Neuronal stem cell (in vitro differentiated cells): ENCODE results near the gene ORC2.

ENCODE experiments used
- DNase-seq: peaks from one replicate; pipeline ENCODE4 v3.0.0-alpha.2; 2013; ENCODE audit warnings: low spot score
- H2AFZ ChIP-seq: one replicate; pipeline ENCODE4 v1.6.1; 2013; ENCODE audit warnings: mild to moderate bottlenecking, low read length, inconsistent platforms
- H2AK5ac ChIP-seq: 2 replicates; pipeline ENCODE4 v1.6.1; 2013; ENCODE audit warnings: low read depth, mild to moderate bottlenecking, inconsistent platforms, low read length, moderate library complexity, mixed read lengths
- H2BK120ac ChIP-seq: 2 replicates; pipeline ENCODE4 v1.6.1; 2013; ENCODE audit warnings: low read depth, mild to moderate bottlenecking, inconsistent platforms, low read length, moderate library complexity, mixed read lengths
- H2BK12ac ChIP-seq: one replicate; pipeline ENCODE4 v1.6.1; 2013; ENCODE audit warnings: low read length, inconsistent platforms
- H2BK15ac ChIP-seq: 2 replicates; pipeline ENCODE4 v1.6.1; 2013; ENCODE audit warnings: mild to moderate bottlenecking, low read length, inconsistent platforms, mixed read lengths
- H2BK5ac ChIP-seq: one replicate; pipeline ENCODE4 v1.6.1; 2013; ENCODE audit warnings: inconsistent platforms, mild to moderate bottlenecking, low read length, moderate library complexity
- H3K14ac ChIP-seq: one replicate; pipeline ENCODE4 v1.6.1; 2013; ENCODE audit warnings: low read length, inconsistent platforms
- H3K18ac ChIP-seq: 2 replicates; pipeline ENCODE4 v1.6.1; 2013; ENCODE audit warnings: low read length, inconsistent platforms
- H3K23ac ChIP-seq: 2 replicates; pipeline ENCODE4 v1.6.1; 2013; ENCODE audit warnings: low read depth, mild to moderate bottlenecking, mixed read lengths, low read length, inconsistent platforms; ENCODE audit not compliant: poor library complexity
- H3K27ac ChIP-seq: replicated peaks from 3 replicates; pipeline ENCODE4 v1.5.1; 2013; ENCODE audit warnings: low read length, inconsistent platforms
- H3K27me3 ChIP-seq, 3 experiments: 2 replicates each; pipeline ENCODE4 v1.6.1; 2013; ENCODE audit warnings: low read length in 3 of 3, mild to moderate bottlenecking in 2 of 3, inconsistent platforms in 1 of 3, low read depth in 1 of 3, mixed read lengths in 1 of 3, moderate library complexity in 1 of 3; ENCODE audit not compliant: control insufficient read depth in 3 of 3, insufficient read depth in 3 of 3
- H3K36me3 ChIP-seq, 2 donors: replicated peaks in 1 of 2; 2 replicates each; pipeline ENCODE4 v1.6.1; 2013; ENCODE audit warnings: low read length in 2 of 2; ENCODE audit not compliant: control insufficient read depth in 2 of 2, insufficient read depth in 2 of 2
- H3K4ac ChIP-seq: 2 replicates; pipeline ENCODE4 v1.6.1; 2013; ENCODE audit warnings: inconsistent platforms, mild to moderate bottlenecking, low read length, moderate library complexity
- H3K4me1 ChIP-seq, 2 donors: 1 replicate in 1 of 2; 2 replicates in 1 of 2; pipeline ENCODE4 v1.6.1; 2013; ENCODE audit warnings: low read length in 2 of 2, low read depth in 1 of 2; ENCODE audit not compliant: control insufficient read depth in 2 of 2, insufficient read depth in 1 of 2
- H3K4me2 ChIP-seq: one replicate; pipeline ENCODE4 v1.6.1; 2013; ENCODE audit warnings: mild to moderate bottlenecking, low read length, inconsistent platforms; ENCODE audit not compliant: insufficient read depth, poor library complexity, severe bottlenecking
- H3K4me3 ChIP-seq, 2 donors: 2 replicates each; pipeline ENCODE4 v1.5.1; 2013; ENCODE audit warnings: low read length in 2 of 2, mild to moderate bottlenecking in 2 of 2, inconsistent platforms in 1 of 2, moderate library complexity in 1 of 2
- H3K79me1 ChIP-seq: one replicate; pipeline ENCODE4 v1.6.1; 2013; ENCODE audit warnings: low read depth, mild to moderate bottlenecking, inconsistent platforms, low read length, moderate library complexity
- H3K9ac ChIP-seq: one replicate; pipeline ENCODE4 v1.6.1; 2013; ENCODE audit warnings: mild to moderate bottlenecking, low read depth, low read length, inconsistent platforms; ENCODE audit not compliant: poor library complexity
- H3K9me3 ChIP-seq, 2 donors: replicated peaks in 1 of 2; 2 replicates each; pipeline versions ENCODE3 to v1.6.1; 2013; ENCODE audit warnings: low read length in 2 of 2, mild to moderate bottlenecking in 2 of 2, inconsistent platforms in 1 of 2, low read depth in 1 of 2, mixed read lengths in 1 of 2, moderate library complexity in 1 of 2; ENCODE audit not compliant: control insufficient read depth in 2 of 2, insufficient read depth in 1 of 2
- H4K8ac ChIP-seq: one replicate; pipeline ENCODE4 v1.6.1; 2013; ENCODE audit warnings: low read depth, mild to moderate bottlenecking, inconsistent platforms, low read length, moderate library complexity
- H4K91ac ChIP-seq: one replicate; pipeline ENCODE4 v1.6.1; 2013; ENCODE audit warnings: low read length, low read depth, mild to moderate bottlenecking, inconsistent platforms; ENCODE audit not compliant: poor library complexity
- WGBS, 2 donors: extraction: QIAGEN DNeasy Blood & Tissue Kit; methylation state at CpG; one replicate each; pipeline ENCODE4 v1.1.7; 2013; ENCODE audit warnings: missing lambda C conversion rate in 2 of 2, mixed read lengths in 1 of 2; ENCODE audit not compliant: insufficient read length in 2 of 2, insufficient replicate concordance in 1 of 2; ENCODE audit errors: extremely low coverage in 2 of 2; 5-methylcytosine and 5-hydroxymethylcytosine counted together

Gene ORC2

GRCh38 chr2:200944467-200945394 is 18.7 kb downstream of the ORC2 start:
- DNase-seq, result no peak
- Histone ChIP-seq H3K79me1 (no peaks in the 10 kb centered on the region), H3K4ac (no peak overlapping the region), H3K36me3 (peaks cover 15 to 97% of the 10 kb centered on the region in 2 donors), H3K27me3 (no peaks in the 10 kb centered on the region), H2BK12ac (no peak overlapping the region), H2BK15ac (no peak overlapping the region), H3K9ac (peak overlapping the region; percentile 44), H4K91ac (no peak overlapping the region), H2BK5ac (no peak overlapping the region), H3K27ac (no peak overlapping the region), H2AFZ (no peak overlapping the region), H3K23ac (no peak overlapping the region), H2BK120ac (no peak overlapping the region), H3K4me1 (no peaks in the 10 kb centered on the region), H3K14ac (no peak overlapping the region), H3K4me2 (no peak overlapping the region), H4K8ac (no peak overlapping the region), H2AK5ac (no peak overlapping the region), H3K18ac (no peak overlapping the region), H3K4me3 (no peak overlapping the region), H3K9me3 (no peaks in the 10 kb centered on the region)
- no CpG with 5 or more reads among the region's 12 CpGs for WGBS, 2 donors

GRCh38 chr2:200943527-200944105 is 19.8 kb downstream of the ORC2 start:
- Histone ChIP-seq H3K18ac (no peak overlapping the region), H3K4me2 (no peak overlapping the region), H3K14ac (no peak overlapping the region), H2AFZ (no peak overlapping the region), H4K91ac (no peak overlapping the region), H2BK15ac (no peak overlapping the region), H3K4me1 (no peaks in the 10 kb centered on the region), H3K27ac (no peak overlapping the region), H3K79me1 (no peaks in the 10 kb centered on the region), H2BK5ac (no peak overlapping the region), H2AK5ac (no peak overlapping the region), H3K23ac (no peak overlapping the region), H4K8ac (no peak overlapping the region), H3K9me3 (no peaks in the 10 kb centered on the region), H3K9ac (no peak overlapping the region), H3K27me3 (no peaks in the 10 kb centered on the region), H3K36me3 (peaks cover 15 to 96% of the 10 kb centered on the region in 2 donors), H2BK120ac (no peak overlapping the region), H2BK12ac (no peak overlapping the region), H3K4me3 (no peak overlapping the region), H3K4ac (no peak overlapping the region)
- no CpG with 5 or more reads among the region's 1 CpG for WGBS, 2 donors
- DNase-seq, result no peak

- H3K4ac ChIP-seq, result no peak overlapping the region
- no peak overlapping the region for H3K14ac ChIP-seq
- H2BK120ac ChIP-seq, result no peak overlapping the region
- no CpG with 5 or more reads among the region's 1 CpG for WGBS, 2 donors
- H2BK5ac ChIP-seq, result no peak overlapping the region
- H3K4me1 ChIP-seq, result no peaks in the 10 kb centered on the region
- no peaks in the 10 kb centered on the region for H3K27me3 ChIP-seq
- no peaks in the 10 kb centered on the region for H3K9me3 ChIP-seq
- H3K27ac ChIP-seq, result no peak overlapping the region
- no peak overlapping the region for H4K8ac ChIP-seq
- no peak overlapping the region for H2BK12ac ChIP-seq
- peaks cover 14 to 99% of the 10 kb centered on the region in 2 donors for H3K36me3 ChIP-seq
- DNase-seq, result no peak
- H2AK5ac ChIP-seq, result no peak overlapping the region
- no peak overlapping the region for H3K23ac ChIP-seq
- H3K18ac ChIP-seq, result no peak overlapping the region
- no peak overlapping the region for H3K9ac ChIP-seq
- H3K4me2 ChIP-seq, result no peak overlapping the region
- H2BK15ac ChIP-seq, result no peak overlapping the region
- H3K79me1 ChIP-seq, result no peaks in the 10 kb centered on the region
- no peak overlapping the region for H3K4me3 ChIP-seq
- H4K91ac ChIP-seq, result no peak overlapping the region
- H2AFZ ChIP-seq, result no peak overlapping the region
Measured at GRCh38 chr2:200939832-200940231, 23.6 kb downstream of the ORC2 start.

- Histone ChIP-seq H3K36me3 (peaks cover 9 to 86% of the 10 kb centered on the region in 2 donors), H2BK120ac (no peak overlapping the region), H2AK5ac (no peak overlapping the region), H3K27me3 (no peaks in the 10 kb centered on the region), H3K14ac (no peak overlapping the region), H4K91ac (no peak overlapping the region), H2BK5ac (no peak overlapping the region), H2BK12ac (no peak overlapping the region), H2BK15ac (no peak overlapping the region), H3K9me3 (no peaks in the 10 kb centered on the region), H3K4me1 (no peaks in the 10 kb centered on the region), H3K4me2 (no peak overlapping the region), H2AFZ (no peak overlapping the region), H3K4me3 (no peak overlapping the region), H4K8ac (no peak overlapping the region), H3K4ac (no peak overlapping the region), H3K23ac (no peak overlapping the region), H3K18ac (no peak overlapping the region), H3K27ac (no peak overlapping the region), H3K79me1 (no peaks in the 10 kb centered on the region), H3K9ac (no peak overlapping the region)
- no peak for DNase-seq
- WGBS, 2 donors, result no CpG with 5 or more reads among the region's 3 CpGs
Measured at GRCh38 chr2:200930947-200931626, 32.4 kb downstream of the ORC2 start.
